Measurements from ENCODE around the gene KRTAP1-1. TPM values are rescaled to one million over a fixed set of nuclear protein-coding genes. Genes with fewer than 3 reads are reported as not detected.

KRTAP1-1 gene
- polyA plus RNA-seq, 2 of the 4 experiments (the other 2 are of a cell fraction), result not detected

- Histone ChIP-seq H3K27ac (no peak overlapping the region), H3K4me3 (no peak overlapping the region), H3K4me1 (peaks cover 19% of the 10 kb centered on the region; the same call in 1 of the 3 replicates), H3K4me2 (no peak overlapping the region), H3K9me3 (no peaks in the 10 kb centered on the region)
- no peak for DNase-seq (ENCODE audit: low read depth in 1 of 2, low spot score in 1 of 2)
- ATAC-seq, result no peak; a peak in 1 of 6 replicates
- no peak for TF ChIP-seq CTCF (IDR thresholded peaks at IDR 0.05)
- TF ChIP-seq, protein P1, sequence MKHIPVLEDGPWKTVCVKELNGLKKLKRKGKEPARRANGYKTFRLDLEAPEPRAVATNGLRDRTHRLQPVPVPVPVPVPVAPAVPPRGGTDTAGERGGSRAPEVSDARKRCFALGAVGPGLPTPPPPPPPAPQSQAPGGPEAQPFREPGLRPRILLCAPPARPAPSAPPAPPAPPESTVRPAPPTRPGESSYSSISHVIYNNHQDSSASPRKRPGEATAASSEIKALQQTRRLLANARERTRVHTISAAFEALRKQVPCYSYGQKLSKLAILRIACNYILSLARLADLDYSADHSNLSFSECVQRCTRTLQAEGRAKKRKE (CRISPR knock-in tag; IDR thresholded peaks at IDR 0.05; ENCODE audit: low read depth), result no peak
- no peak for TF ChIP-seq CEBPB (IDR thresholded peaks at IDR 0.05)
- TF ChIP-seq ESRRA (IDR thresholded peaks at IDR 0.05; ENCODE audit: borderline replicate concordance, low read length), result no peak
- no peak for TF ChIP-seq HMGXB4 (CRISPR knock-in tag; IDR thresholded peaks at IDR 0.05; ENCODE audit: borderline replicate concordance)
- TF ChIP-seq EHF (CRISPR knock-in tag; IDR thresholded peaks at IDR 0.05), result no peak
- TF ChIP-seq EHMT2 (IDR thresholded peaks at IDR 0.05; ENCODE audit: low read depth), result no peak
- no peak for TF ChIP-seq HES2 (IDR thresholded peaks at IDR 0.05)
- TF ChIP-seq JUN (IDR thresholded peaks at IDR 0.05), result no peak
- no peak for TF ChIP-seq GATA3 (IDR thresholded peaks at IDR 0.05; ENCODE audit: borderline replicate concordance)
- no peak for TF ChIP-seq RCOR1 (IDR thresholded peaks at IDR 0.05; ENCODE audit: low read depth, low read length)
- no peak for TF ChIP-seq HOXB5 (CRISPR knock-in tag; IDR thresholded peaks at IDR 0.05)
- FAIRE-seq, result no peak
- WGBS (ENCODE audit: missing lambda C conversion rate), result 80% methylated on average over 13 of the region's 13 CpGs
- ChIA-PET CTCF (interaction anchor here (1.3 to 1.9 kb wide), 4 partner anchors 9 to 12 kb away, joined by 4 to 5 read pairs (median 4); no protein-coding TSS in a partner anchor), POLR2A (no interaction called here)
Observed at GRCh38 chr17:41016578-41017215, 24.6 kb downstream of the KRTAP1-1 start.

GRCh38 chr17:41015454-41015853, 25.8 kb downstream of the KRTAP1-1 start:
- CTCF ChIA-PET, result interaction anchor here (0.5 to 1.9 kb wide), 6 partner anchors 8 to 38 kb away, joined by 3 to 5 read pairs (median 4); no protein-coding TSS in a partner anchor
- ATAC-seq (no peak), FAIRE-seq (no peak), DNase-seq (ENCODE audit: low read depth in 1 of 2, low spot score in 1 of 2) (no peak)
- H3K4me1 ChIP-seq, result peaks cover 17% of the 10 kb centered on the region; the same call in 1 of the 3 replicates
- H3K27ac ChIP-seq, result no peak overlapping the region
- 49% methylated on average over 7 of the region's 7 CpGs for WGBS (ENCODE audit: missing lambda C conversion rate)
- H3K9me3 ChIP-seq, result no peaks in the 10 kb centered on the region
- TF ChIP-seq TP53 (CRISPR knock-in tag; IDR thresholded peaks at IDR 0.05) (no peak), ZFP36 (IDR thresholded peaks at IDR 0.05; ENCODE audit: borderline replicate concordance, partially characterized antibody) (no peak), HMGXB4 (CRISPR knock-in tag; IDR thresholded peaks at IDR 0.05; ENCODE audit: borderline replicate concordance) (no peak), BCL3 (IDR thresholded peaks at IDR 0.05) (no peak), CBX8 (IDR thresholded peaks at IDR 0.05) (no peak), ZNF302 (CRISPR knock-in tag; IDR thresholded peaks at IDR 0.05) (no peak), PHF8 (IDR thresholded peaks at IDR 0.05; ENCODE audit: borderline replicate concordance, low read depth) (no peak), CEBPB (IDR thresholded peaks at IDR 0.05) (no peak), SMC3 (IDR thresholded peaks at IDR 0.05) (no peak), EP300 (IDR thresholded peaks at IDR 0.05) (no peak), CBX2 (IDR thresholded peaks at IDR 0.05; ENCODE audit: borderline replicate concordance, low read depth) (no peak), FOSL2 (IDR thresholded peaks at IDR 0.05) (no peak), FOSL2 (CRISPR knock-in tag; IDR thresholded peaks at IDR 0.05) (no peak), HES2 (IDR thresholded peaks at IDR 0.05) (no peak), HEYL (CRISPR knock-in tag; IDR thresholded peaks at IDR 0.05) (no peak)
- TF ChIP-seq, protein P2, sequence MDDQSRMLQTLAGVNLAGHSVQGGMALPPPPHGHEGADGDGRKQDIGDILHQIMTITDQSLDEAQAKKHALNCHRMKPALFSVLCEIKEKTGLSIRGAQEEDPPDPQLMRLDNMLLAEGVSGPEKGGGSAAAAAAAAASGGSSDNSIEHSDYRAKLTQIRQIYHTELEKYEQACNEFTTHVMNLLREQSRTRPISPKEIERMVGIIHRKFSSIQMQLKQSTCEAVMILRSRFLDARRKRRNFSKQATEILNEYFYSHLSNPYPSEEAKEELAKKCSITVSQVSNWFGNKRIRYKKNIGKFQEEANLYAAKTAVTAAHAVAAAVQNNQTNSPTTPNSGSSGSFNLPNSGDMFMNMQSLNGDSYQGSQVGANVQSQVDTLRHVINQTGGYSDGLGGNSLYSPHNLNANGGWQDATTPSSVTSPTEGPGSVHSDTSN (IDR thresholded peaks at IDR 0.05), result no peak
- POLR2A ChIA-PET, result no interaction called here
- no peak overlapping the region for H3K4me3 ChIP-seq
- no peak overlapping the region for H3K4me2 ChIP-seq

All from A549 (cell line).